ENCODE data around the gene SLC34A3.

Gene SLC34A3

DNA sequence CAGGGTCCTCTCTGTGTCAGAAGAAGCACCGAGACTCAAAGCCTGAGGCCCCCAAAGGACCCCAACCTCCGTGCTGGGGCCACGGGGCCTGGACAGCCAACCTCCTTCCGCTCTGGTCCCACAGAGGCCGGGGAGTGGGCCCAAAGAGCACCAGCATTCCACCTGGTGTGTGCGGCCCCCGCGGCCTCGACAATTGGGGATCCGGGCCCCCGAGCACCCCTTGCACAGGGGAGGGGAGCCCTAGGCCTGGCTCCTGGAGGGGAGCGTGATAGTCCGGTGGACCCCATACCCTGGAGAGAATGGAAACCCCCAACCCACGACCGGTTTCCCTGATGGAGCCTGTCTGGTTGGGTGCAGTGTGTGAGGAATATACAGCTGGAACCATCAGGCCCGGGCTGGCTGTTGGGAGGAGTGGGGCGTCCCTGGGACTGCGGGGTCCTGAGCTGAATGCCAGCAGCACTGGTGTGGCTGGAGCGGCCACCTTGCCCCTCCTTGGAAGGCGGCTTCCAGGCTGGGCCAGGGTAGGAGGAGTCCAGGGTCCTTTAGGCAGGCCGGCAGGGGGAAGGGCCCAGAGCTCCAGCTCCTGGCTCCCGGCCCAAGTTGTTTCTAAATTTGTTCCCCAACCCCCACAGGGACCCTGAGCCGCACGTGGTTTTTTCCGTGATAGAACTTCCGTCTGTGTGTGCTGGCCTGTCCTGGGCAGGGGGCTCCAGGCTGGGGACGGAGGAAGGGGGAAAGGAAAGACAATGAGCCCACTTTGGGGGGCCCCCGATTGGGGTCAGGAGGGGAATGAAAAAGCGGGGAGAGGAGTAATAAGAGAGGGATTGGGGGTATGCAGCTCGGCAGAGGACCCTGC, 46.0 kb downstream of the SLC34A3 start:
- DNase-seq: peak; percentile 53

GRCh38 chr9:137277329-137278041, 46.8 kb downstream of the SLC34A3 start, which contains the start of gene TOR4A:
TSS of gene TOR4A (plus strand) at chr9:137277726. CDS start at chr9:137278690, 964 bp downstream.
- peak; percentile 70 for DNase-seq

- no peak for DNase-seq
These were observed 47.5 kb downstream of the SLC34A3 start for GRCh38 chr9:137278061-137278701.

DNA sequence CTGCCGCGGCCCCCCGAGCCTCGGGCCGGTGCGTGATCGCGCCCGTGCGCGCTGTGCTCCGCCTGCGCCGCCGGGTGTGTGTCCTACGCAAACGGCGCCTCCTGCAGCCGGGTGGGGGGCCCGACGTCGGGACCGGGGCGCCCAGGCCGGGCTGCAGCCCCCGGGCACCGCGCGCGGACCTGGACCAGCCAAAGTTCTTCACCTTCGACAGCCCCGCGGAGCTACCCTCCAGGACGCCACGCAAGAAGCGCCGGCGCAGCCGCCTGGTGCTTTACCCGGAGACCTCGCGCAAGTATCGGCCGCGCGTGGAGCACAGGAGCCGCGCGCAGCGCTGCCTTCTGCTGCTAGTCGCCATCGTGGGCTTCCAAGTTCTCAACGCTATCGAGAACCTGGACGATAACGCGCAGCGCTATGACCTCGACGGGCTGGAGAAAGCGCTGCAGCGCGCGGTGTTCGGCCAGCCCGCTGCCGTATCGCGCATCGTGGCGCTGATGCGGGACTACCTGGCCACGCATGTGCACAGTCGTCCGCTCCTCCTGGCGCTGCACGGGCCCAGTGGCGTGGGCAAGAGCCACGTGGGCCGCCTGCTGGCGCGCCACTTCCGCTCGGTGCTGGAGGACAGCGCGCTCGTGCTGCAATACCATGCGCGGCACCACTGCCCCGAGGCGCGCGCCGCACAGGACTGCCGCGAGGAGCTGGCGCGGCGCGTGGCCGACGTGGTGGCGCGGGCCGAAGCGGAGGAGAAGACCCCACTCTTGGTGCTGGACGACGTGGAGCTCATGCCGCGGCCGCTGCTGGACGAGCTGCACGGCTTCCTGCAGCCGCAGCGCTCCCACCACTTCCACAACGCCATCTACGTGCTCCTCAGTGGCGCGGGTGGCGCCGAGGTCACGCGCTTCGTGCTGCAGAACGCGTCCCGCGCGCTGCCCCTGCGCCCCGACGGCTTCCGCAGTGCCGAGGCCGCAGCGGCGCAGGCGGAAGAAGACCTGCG, 48.3 kb downstream of the SLC34A3 start:
- no peak for DNase-seq

GRCh38 chr9:137279741-137280473, 49.2 kb downstream of the SLC34A3 start:
- no peak for DNase-seq

- DNase-seq: no peak
These were observed 50.0 kb downstream of the SLC34A3 start for GRCh38 chr9:137280474-137281344.

DNA sequence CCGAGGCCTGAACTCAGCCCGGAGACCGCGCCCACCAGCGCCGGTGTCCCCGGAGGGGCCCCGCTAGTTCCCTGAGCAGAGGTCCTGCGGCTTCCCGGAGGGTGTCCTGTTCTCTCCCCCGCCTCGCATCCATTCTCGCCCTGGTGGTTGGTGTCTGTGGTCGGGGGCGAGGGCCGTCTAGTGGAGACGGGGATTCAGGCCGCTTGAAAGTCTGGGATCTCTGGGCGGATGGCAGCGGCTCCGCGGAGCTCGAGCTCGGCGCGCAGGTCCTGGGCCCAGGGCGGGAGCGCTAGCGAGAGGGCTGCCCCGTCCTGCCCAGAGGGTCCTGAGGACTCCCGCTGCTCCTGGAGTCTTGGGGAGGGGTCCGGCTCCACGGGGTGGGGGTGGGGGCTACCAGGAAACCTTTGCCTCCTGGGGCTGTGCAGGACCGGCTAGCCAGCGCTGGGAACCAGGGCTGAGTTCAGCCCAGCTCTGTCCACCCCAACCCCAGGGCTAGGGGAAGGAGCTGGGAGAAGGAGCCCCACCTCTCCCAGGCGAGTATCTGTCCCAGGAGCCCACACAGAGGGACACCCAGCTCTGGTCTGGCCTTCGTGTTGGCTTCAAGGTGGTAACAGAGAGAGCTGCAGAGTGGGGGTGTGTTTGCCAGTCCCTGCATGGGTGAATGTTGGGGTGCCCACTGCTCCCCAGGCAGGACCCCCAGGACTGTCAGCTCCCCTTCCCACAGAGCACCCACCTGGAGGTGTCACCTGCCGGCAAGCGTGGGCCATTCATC, 50.8 kb downstream of the SLC34A3 start:
- no peak for DNase-seq

Measured in fibroblast of skin of back (primary cell).